COLO829 (cell line): Measurements from ENCODE around the gene ENGASE.
"Not testable (repeated sequence)": the region's sequence is repeated elsewhere in the genome, so short reads cannot be mapped to it uniquely, and the experiment has no call there.

Experiments used
- DNase-seq: peaks from one replicate; pipeline ENCODE4 v3.0.0; 2012; ENCODE audit warnings: low spot score

ENGASE gene

GRCh38 chr17:79052131-79052530, 22.5 kb upstream of the ENGASE start:
- no peak for DNase-seq

DNA sequence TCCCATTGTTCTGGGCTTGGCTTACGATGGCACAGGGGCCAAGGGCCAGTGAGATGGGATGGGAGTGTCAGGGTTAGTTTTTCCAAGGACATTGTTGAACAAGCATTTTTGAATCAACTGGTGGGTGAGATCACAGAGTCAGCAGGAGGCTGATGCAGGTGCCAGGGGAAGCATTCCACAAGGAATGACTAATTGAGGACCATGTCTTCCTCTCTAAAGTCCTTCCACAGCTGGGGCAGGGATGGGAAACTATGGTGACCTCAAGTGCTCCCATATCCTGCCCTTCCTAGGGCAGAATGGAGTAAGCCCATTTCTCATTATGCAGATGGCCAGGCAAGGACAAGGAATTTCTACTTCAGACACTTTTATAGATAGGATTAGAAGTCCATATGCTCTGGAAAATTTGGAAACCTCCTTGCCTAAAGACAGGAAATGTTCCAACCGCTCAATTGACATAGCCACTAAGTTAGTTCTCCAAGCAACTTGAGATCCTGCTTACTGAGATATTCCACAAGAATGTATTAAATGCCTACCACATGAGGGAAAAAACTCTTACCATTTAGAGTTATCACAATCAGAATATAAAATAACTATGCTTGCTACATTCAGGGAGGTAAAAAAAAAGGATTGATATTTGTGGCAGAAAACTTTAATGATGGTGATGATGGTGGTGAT, 21.2 kb upstream of the ENGASE start:
- DNase-seq, result no peak

DNA sequence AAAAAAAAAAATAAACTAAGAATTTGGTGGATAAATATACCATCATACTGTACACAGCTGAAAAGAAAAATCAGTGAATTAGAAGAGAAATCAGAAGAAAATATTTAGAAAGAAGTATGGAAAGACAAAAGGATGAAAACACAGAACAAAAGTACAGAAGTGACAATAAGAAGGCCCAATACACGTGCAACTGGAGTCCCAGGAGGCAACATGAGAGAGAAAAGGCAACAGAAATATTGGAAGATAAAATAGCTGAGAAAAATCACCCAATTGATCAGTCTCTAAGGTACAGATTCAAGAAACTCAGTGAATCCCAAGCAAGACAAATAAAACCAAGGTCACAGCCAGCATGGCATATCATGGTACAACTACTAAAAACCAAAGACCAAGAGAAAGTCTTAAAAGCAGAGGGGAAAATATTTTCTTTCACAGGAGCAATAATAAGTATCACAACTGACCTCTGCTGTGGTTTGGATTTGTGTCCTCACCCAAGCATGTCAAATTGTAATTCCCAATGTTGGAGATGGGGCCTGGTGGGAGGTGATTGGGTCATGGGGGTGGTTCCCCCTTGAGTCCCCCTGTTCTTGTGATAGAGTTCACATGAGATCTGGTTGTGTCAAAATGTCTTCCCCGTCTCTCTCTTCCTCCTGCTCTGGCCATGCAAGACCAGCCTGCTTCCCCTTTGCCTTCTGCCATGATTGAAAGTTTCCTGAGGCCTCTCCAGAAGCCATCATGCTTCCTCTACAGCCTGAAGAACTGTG, 20.2 kb upstream of the ENGASE start:
- DNase-seq, result no peak

GRCh38 chr17:79055197-79055596, 19.4 kb upstream of the ENGASE start:
- no peak for DNase-seq

GRCh38 chr17:79057737-79058385, 16.8 kb upstream of the ENGASE start:
- no peak for DNase-seq

DNA sequence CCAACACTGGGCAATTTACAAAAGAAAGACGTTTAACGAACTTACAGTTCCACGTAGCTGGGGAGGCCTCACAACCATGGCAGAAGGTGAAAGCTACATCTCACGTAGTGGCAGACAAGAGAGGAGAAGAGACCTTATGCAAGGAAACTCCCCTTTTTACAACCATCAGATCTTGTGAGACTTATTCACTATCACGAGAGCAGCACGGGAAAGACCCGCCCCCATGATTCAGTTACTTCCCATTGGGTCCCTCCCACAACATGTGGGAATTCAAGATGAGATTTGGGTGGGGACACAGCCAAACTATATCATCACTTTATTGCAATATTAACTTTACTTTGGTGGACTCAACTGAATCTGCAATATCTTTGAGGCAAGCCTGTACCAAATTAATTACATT, 11.9 kb upstream of the ENGASE start:
- no peak for DNase-seq

GRCh38 chr17:79064026-79064425, 10.6 kb upstream of the ENGASE start:
- no peak for DNase-seq

DNA sequence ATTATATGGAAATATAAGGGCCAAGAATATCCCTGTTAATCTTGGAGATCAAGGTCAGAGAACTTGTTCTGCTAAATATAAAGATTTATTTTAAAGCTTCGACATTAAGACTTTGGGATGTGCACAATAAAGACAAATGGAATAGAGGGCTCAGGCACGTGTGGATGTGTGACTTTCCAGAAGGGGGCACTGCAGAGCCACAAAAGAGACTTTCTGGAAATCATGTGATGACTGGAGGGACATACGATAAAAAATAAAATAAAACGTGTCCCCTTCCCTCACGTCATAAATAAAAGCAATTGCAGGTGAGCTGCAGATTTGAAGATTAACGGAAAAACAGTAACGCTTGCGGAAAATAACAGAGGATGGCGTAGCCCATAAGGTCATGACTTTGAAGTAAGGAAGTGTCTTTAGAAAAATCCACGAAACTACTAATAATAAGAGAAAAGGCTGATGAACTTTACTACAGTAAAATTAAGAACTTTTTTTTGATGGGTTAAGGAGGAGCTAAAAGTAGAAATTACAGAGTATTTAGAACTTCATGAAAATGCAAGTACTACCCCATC, 9.4 kb upstream of the ENGASE start:
- peak; percentile 46 for DNase-seq

DNA sequence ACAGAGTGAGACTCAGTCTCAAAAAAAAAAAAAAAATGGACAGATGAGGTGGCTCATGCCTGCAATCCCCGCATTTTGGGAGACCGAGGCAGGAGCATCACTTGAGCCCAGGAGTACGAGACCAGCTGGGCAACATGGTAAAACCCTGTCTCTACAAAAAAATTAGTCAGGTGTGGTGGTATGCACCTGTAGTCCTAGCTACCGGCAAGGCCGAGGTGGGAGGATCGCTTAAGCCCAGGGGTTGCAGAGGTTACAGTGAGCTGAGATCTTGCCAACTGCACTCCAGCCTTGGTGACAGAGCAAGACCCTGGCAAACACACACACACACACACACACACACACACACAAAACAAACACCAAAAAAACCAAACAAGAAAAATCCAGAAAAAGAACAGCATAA, 7.7 kb upstream of the ENGASE start:
- DNase-seq, result no peak

DNA sequence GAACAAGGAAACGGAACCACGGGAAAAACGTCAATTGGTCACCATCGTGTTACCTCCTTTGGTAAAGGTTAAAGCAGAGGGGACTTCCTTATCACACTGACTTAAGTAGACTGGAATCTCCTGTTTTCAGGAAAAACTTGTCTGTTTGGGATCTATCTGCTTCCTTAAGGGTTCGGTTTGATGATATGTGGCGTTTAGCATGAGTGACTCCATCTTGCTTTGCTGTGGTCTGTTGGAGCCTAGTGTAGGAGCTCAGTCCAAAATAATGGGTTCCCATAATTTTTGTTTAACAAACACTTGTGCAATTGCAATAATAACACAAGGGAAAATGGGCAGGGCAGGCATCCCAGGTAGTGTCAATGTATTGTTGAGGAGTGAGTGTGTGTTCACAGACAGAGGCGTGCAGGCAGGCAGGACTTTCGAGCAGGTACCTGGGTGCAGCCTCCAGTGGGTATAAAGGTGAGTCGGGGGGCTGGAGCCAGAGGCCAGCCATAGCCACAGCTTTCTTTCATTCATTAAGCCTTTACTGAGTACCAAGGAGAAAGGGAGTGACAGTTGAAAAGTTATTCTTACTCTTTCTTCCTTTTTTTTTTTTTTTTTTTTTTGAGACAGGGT, 4.3 kb upstream of the ENGASE start:
- DNase-seq, result no peak

DNA sequence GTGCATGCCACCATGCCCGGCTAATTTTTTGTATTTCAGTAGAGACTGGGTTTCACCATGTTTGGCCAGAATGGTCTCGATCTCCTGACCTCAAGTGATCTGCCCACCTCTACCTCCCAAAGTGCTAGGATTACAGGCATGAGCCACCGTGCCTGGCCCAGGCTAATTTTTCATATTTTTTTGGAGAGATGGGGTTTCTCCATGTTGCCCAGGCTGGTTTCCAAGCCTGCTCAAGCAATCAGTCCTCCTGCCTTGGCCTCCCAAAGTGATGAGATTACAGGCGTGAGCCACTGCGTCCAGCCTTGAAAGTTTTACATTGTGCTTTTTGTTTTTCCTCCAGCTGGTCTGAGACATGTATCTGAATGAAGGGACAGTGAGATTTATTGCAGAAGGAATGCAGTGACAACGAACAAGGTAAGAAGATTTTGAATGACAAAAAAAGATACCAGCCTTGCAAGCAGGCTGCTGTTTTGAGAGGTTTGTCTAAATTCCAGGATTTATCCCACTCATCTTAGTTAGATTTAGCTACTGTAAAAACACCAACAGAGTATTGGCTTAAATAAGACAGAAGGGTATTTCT, 3.4 kb upstream of the ENGASE start:
- DNase-seq, result no peak

- no peak for DNase-seq
Measured at GRCh38 chr17:79072544-79072943, 2.1 kb upstream of the ENGASE start.

- DNase-seq, result no peak
Measured at GRCh38 chr17:79073016-79073705, 1.5 kb upstream of the ENGASE start.

DNA sequence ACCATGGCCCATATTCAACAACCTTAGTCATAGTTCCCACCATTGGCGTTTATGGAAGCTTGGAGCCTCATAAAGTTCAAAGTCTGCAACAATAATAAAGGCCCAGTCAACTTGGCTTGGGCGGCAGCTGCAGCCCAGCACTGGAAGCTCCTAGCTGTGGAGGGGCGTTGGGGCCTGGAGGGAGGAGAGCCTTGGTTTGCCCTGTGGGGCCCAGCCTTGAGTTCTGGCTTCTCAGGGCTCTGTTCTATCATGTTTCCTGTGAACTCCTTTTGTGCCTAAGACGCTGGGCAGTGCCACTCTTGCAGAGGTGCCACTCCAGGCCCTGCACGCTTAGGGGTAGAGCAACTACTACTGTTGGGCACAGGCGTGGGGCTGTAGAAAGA, 927 bp upstream of the ENGASE start:
- no peak for DNase-seq

DNA sequence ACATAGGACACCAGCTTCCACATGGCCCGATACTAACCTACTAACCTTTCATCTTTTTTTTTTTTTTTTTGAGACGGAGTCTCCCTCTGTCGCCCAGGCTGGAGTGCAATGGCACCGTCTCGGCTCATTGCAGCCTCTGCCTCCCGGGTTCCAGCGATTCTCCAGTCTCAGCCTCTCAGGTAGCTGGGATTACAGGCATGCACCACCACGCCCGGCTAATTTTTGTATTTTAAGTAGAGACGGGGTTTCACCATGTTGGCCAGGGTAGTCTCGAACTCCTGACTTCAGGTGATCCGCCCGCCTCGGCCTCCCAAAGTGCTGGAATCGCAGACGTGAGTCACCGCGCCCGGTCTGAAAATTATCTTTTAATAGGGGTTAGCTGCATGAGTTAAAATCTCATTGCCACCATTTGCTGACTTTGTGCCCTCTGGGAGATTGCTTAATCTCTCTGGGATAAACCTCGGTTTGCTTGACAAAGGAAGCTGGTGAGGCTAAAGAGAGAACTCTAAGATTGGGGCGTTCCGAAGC, 439 bp upstream of the ENGASE start:
- DNase-seq, result not testable (repeated sequence)

DNA sequence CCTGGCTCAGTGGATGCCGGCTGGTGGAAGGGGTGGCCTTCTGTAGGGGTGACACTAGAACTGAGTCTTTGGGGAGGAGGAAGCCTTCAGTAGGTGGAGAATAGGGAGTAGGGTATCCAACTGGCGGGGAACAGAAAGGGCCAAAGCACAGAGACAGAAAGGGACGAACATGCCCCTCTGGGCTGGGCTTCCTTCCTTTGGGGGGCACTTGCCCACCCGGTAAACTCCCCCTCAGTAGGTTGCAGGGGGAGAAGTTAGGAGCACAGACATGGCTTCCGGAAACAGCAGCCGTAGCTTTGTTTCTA, 774 bp downstream of the ENGASE start:
- DNase-seq, result no peak

GRCh38 chr17:79075861-79076406, 1.3 kb downstream of the ENGASE start:
- no peak for DNase-seq

DNA sequence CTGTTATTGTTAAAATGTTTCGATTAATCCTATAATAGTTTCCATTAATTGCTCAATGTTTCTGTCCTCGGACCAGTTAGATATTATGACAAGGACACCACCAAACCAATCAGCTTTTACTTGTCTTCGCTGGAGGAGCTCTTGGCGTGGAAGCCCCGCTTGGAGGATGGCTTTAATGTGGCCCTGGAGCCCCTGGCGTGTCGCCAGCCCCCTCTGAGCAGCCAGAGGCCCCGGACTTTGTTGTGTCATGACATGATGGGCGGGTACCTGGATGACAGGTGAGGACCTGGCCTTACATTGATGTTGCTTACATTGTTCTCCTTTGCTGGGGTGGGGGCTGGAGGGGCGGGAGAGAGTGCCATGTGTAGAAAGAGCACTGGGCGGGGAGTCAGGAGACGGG, 3.0 kb downstream of the ENGASE start:
- no peak for DNase-seq

DNA sequence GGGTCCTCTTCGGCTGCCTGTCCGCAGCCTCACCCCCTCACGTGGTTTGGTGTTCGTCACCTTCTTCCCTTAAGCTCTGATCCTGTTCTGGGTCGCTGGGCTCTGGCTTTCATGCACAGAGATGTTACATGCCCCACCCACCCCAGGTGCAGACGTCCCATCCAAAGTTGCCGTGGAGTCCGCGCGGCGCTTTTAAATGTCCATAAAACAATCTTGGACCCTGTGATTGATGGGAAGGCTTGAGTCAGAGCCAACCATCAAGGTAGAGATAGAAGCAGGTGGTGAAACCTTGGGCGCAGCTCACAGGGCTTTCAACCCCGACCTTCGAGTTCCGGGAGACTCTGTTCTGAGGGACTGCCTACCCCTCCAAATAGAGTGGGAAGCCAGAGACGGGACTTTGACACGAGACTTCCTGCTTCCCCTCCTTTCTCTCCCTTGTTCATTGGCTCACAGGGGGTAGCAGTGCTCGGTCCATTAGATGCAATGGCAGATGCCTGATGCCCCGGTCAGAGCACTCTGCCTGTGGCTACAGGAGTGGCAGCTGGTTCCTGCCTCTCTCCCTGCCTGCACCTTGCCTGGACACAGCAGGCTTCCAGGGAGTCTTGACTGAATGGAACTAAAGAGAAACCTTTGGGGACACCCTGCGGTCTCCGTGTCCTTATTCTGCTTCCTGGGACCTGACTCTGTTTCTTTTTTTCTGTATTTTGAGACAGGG, 4.0 kb downstream of the ENGASE start:
- no peak for DNase-seq

DNA sequence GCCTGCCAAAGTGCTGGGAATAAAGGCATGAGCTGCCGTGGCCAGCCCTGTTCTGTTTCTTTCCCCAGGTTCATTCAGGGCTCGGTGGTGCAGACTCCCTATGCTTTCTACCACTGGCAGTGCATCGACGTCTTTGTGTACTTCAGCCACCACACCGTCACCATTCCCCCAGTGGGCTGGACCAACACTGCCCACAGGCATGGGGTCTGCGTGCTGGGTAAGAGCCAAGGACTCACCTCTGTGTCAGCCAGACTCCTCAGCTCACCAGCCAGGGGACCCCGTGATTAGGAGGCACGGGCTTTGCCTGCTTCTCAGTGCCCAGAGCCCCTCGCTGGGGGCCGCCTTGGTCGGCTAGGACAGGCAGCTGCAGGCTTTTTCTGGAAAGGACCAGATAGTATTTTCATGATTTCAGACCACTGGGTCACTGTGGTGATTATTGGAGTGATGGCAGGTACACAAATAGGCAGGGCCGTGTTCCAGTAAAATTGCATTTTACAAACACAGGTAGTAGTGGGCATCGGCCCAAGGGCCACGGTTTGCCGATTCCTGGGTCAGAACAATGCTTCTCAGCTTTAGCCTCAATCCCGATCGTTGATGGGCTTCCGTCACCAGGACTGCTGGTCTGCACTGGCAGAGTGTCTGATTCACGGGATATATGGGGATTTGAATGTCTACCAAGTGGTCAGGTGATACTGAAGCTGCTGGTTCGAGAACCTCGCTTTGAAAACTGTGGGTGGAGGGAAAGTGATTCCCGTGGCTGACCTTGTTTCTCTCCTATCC, 5.0 kb downstream of the ENGASE start:
- no peak for DNase-seq
